SHP77 (cell line): ENCODE measurements around the gene FAM83F.
"Not testable (repeated sequence)": the region's sequence is repeated elsewhere in the genome, so short reads cannot be mapped to it uniquely, and the experiment has no call there.

ENCODE experiments used
- DNase-seq, 2 experiments: peaks; one replicate each; lab custom pipeline; 2025; lab: John Stamatoyannopoulos, UW

The FAM83F gene

DNA sequence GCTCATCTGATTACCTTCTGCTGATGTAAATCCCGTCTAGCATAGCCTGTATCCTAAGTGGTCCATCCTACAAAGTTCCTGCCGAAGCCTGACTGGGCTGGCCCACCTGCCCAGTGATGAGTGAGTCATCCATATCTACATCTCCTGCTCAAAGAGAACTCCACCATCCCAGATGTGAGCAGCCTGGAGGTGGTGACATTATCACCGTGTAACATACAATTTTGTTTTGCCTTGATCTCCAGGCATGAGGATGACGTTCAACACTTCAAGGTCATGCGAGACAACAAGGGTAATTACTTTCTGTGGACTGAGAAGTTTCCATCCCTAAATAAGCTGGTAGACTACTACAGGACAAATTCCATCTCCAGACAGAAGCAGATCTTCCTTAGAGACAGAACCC lies 29.0 kb upstream of the FAM83F start:
- DNase-seq: no peak

DNA sequence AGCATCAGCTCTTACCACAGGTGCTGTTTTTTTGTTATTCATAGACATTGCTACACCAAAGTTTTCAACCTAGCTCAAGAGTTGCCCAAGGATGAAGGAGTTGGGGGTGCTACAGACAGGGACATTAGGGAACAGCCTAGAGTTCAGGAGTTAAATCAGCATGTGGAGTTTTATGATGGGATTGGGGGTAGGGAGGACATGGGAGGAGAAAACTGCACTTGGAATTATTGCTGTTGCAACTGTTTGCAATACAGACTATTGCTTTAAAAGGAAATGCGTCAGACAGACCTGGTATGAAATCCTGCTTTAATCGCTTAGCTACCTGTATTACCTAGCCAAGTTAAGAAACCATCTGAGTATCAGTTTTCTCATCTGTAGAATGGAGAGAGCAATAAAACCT lies 28.3 kb upstream of the FAM83F start:
- DNase-seq: no peak

DNA sequence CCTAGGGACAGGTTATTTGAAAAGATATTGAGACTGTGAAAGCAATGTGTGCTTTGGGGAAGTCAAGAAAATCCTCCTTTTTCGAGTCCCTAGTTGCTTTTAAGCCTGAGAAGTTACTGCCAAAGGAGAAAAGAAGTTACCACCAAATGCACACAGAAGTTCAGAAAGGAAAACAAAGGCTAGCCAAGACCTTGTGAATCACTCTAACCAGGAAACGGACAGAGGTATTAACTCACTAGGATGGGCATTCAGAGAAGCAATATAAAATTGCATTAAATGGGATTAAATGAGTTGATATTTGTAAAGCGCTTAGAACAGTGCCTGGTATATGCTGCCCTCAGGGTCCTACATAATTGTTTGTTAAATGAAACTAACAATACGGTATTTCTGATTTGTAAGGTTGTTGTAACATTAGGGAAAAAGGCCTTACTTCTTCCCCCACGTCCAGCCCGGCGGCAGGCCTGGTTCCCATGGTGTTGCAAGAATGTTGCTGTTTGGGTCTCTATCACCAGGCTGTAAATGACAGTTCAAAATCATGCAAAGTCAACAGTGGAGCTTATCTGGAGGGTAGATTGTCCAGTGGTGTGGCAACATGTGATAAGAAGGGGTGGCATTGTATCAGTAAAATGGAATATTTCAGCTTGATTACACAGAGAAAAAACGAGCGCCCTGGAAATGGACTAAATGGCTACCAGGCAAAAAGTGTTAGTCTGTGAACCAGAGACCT lies 27.5 kb upstream of the FAM83F start:
- no peak for DNase-seq

DNA sequence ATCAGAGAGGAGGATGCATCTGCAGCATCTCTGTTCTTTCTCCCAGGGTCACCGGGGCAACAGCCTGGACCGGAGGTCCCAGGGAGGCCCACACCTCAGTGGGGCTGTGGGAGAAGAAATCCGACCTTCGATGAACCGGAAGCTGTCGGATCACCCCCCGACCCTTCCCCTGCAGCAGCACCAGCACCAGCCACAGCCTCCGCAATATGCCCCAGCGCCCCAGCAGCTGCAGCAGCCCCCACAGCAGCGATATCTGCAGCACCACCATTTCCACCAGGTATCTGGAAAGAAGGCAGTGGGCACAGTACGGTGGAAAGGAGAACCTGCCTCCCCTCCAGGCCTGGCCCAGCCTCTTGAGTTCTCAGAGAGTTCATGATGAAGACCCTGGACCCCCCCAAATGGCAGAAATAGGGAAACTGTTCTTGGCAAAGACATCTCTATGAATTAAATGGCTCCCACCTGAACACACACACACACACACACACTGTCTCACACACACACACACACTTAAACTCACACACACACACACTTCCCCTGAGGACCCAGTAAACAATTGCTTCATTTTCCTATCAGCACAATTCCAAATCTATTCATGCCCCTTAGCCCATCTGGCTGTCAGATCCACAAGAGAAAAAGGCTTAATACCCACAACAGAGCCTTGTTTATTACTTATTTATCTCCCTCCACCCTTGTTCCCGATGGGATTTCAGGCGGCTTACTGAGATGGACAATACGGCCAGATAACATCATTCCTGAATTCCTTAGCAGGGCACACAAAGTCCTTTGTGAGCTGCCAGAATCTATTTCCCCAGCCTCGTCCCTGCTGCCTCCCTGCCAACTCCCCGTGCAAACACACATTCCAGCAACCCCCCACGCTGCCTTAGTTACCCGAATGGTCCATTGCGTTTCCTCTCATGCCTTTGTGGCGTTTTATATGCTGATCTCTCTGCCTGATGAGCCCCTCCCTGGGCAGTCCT lies 26.5 kb upstream of the FAM83F start:
- DNase-seq: no peak

DNA sequence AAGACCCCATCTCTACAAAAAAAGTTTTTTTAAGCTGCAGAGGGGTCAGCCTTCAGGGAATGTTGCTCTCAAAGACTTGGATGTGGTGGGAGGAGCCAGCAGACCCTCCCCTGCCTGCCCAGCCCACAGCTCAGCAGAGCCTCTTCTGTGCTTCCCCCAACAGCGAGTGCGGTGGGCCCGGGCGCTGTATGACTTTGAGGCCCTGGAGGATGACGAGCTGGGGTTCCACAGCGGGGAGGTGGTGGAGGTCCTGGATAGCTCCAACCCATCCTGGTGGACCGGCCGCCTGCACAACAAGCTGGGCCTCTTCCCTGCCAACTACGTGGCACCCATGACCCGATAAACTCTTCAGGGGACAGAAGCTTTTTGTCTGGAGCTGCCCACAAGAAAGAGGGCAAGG lies 24.0 kb upstream of the FAM83F start:
- DNase-seq: no peak

DNA sequence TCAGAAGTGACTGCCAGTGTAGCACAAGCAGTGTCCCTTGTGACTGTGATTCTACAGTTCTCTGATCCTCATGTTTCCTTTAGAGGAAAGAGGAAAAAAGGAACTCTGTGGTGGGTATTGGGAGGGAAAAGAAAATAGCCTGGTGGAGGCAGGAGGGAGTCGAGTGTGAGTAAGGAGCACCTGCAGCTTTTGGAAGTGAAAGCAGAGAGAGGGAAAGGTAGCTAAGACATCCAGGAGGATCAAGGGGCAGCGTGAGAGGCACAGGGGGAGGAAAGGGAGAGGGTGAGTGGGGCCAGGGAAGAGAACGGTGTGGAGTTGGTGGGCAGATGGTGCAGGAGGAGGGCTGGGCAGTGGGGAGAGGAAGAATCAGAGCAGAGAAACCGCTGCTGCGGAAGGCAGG lies 22.1 kb upstream of the FAM83F start:
- DNase-seq: no peak

DNA sequence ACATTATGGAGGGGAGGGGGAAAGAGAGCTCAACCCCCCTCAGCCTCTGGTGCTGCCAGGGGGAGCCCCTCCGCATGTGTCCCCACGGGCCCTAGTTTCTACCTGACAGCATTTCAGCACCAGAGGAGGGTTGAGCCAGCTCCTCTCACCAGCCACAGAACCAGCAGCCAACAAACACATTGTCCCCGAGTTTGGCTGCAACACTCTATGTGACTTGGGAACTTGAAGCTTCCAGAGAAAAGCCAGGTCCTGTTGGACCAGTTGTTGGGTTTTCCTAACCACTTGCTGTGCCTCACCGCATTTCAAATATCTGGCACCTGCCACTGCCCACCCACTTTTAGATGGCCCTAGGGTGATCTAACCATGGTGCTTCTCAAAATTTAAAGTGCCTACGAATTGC lies 21.1 kb upstream of the FAM83F start:
- no peak for DNase-seq

DNA sequence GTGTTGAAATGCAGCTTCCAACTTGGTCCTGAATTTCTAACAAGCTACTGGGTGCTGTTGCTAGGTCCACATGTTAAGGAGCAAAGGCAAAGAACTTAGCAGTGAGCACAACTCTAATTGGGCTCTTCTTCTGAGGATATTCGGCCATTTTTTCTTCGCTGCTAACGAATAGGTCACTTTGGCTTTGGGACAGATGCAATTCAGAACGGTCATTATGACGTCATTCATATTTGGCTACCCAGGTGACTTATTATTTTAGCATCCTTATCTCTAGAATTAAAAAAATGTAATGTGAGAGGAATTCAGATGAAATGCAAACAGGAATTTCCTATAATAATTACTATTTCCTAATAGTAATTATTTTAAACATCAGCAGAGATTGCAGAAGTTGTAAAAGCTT lies 20.7 kb upstream of the FAM83F start:
- no peak for DNase-seq

DNA sequence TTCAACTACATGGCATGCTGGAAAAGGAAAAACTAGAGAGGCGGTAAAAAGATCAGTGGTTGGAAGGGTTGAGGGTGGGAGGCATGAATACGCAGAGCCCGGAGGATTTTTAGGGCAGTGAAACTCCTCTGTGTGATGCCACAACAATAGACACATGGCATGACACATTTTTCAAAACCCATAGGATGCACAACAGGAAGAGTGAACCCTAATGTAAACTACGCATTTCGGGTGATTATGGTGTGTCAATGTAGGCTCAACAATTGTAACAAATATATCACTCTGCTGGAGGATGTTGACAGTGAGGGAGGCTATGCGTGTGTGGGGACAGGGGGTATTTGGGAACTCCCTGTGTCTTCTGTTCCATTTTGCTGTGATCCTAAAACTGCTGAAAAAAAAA lies 15.7 kb upstream of the FAM83F start:
- no peak for DNase-seq

DNA sequence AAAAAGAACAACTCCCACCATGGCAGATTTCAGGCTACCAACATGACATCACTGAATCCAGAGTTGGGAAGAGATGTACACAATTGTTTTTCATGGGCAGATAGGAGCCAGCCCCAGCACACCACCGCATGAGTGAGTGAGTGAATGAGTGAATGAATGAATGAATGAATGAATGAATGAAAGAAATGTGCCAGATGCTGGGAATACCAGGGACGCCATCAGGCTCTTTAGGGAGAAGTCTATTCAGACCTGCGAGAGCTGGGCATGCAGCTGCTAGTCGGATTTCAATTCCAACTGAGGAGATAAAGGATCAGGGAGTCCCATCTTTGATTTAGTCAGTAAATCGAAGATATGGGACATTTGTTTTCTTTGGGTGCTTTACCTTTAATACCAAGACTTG lies 15.3 kb upstream of the FAM83F start:
- no peak for DNase-seq

DNA sequence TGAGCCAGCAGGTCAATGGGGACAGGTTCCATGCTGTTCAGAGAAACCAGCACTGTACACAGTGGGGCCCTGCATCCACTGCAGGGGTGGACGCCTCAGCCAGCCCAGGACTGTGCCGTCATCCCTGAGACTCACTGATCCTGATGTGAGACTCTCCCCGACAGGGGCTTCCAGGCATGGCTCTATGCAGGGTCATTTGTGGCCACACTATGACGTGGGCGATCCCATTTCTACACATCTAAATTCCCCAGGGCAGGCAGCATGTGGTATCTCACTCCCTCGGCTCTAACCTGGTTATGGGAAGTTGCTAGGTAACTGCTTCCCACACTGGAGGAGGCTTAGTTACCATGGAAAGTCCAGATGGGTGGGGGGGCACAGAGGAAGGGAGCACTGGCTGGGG lies 14.2 kb upstream of the FAM83F start:
- DNase-seq: no peak

DNA sequence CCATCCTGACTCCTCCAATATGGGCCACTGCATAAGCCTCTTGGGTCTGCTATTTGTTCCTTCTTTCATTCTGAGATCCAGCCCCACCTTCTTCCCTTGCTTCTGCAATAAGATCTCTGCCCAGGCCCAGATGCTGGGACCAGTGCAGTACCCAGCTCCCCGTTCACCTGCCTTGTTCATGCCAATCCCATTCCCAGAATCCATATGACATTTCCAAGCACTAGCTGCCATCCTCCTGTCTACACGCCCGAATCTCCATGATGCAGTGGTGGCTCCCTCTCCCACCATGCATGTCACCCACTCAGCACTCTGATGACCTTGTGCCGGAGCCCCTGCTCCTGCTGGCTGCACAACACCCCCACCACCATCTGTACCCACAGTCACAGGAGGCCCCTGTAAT lies 11.4 kb upstream of the FAM83F start:
- no peak for DNase-seq

DNA sequence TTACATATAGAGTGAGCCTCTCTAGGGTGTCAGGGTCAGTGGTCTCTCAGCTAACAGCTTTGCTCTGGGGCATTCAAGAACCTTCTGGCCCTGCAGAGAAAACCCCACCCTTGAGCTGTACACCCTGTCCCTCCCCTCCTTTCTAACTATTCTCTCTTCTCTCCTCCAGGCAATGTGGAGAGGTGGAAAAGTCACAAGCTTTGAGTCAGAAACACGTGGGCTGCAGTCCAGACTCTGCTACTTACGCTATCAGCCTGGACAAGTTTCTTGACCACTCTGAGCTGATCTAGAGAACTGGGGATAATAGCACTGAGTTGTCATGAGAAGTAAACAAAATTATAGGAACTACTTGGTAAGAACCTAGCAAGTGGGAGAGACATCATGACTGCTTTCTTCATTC lies 10.7 kb upstream of the FAM83F start:
- DNase-seq: no peak

DNA sequence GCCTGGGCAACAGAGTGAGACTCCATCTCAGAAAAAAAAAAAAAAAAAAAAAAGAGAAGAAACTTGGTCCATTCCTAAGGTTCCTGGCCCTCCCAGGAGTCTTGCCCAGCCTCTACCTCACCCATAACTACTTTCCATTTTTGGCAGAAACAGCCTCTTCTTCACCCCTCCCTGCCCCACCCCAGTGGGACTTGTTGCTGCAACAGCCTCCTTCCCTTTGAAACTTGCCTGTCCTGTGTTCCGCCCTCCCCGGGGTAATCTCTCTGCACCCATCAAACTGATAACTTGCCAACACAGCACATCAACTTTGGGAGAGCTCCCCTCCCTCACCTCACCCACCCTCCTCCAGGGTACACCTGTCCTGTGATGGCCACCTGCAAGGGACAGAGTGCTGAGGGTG lies 10.0 kb upstream of the FAM83F start:
- DNase-seq: no peak

DNA sequence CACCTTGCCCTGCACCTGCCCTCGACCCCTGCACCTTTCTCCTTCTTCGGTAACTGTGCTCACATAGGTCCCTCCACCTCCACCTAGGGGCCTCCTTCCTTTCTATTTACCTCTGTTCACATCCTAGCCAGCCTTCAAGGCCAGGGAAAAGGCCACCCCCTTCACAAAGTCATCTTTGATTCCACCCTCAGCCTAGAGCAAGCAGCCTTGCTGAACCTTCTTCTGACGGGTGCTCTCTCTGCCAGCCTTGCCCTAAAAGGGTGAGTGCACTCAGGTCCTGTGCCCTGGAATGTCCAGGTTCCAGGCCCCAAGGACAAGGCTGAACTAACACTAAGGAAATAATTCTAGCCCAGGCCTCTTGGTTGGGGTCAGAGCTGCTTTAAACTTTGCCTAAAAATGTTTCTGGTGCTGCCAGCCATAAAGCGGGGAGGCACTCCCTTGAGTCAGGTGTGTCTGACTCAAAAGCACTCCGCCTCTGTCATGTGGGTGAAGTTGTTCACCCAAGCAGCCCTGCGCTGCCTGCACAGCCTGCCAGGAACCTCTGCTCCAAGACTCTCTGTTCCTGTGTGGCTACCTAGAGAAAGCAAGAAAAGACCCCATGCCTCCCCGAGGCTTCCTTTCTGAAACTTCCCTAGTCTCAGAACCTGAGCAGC lies 9.2 kb upstream of the FAM83F start:
- no peak for DNase-seq

DNA sequence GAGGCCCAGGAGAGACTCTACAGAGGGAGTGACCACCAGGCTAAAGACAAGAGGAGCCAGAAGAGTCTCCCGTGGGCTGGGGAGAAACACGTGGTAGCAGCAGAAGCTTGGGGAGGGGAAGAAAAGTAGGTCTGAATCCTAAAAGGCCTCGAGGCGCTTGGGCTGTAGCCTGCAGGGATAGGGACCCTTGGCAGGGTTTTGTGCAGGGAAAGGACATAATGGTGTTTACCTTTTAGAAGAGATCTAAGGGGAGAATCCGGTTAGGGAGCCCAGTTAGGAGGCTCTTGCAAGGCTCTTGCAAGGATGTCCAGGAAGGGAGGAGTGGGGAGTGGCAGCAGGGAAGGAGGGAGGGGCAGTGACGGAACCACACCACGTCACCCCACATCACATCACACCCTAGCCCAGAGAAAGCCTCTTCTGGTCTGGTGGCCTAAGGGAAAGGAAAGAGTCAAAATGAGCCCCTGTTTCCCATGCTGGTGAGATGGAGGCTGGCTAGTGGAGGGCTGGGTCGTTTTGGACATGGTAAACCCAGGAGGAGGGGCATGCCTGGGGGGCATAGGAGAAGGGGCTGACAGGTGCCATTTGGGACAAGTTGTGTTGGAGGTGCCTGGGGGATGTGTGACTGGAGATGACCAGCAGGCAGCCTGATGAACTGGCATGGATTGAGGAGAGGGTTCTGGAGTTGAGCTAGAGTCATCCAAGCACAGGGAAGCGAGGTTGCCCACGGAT lies 6.2 kb upstream of the FAM83F start:
- DNase-seq: no peak

DNA sequence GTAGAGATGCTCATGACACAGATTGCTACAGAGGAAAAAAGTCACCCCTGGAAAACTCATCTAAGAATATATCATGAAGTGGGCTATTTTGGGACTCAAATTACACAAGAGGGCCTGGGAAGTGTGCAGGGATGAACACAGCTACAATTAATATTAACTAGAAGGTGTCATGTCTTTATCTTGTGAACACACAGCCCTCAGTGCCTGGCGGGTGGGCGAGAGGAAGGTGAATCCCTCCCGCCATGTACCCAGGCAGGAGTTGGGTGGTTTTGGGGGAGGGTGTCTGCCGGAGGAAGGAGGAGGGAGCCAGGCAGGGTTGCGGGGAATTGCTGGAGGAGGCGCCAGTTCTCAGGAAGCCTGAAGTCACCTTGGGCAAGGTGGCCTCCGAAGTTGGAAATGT lies 5.1 kb upstream of the FAM83F start:
- DNase-seq: no peak

DNA sequence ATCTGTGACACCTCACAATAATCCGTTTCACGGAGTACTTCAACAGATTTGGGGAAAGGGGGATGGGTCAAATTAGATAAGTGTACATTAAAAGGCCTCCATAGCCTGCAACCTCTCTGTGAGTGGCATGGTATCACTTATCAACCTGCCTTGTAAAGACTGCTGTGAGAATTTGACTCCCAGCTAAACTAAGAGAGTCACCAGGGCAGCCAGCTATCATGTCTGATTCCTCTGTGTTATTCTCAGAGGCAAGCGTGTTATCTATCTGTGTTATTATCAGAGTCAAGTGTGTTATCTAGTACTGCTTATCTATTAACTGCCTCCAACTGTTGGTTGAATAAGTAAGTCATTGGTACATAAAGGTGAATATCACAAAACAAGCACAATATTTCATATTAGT lies 4.1 kb upstream of the FAM83F start:
- DNase-seq: no peak

DNA sequence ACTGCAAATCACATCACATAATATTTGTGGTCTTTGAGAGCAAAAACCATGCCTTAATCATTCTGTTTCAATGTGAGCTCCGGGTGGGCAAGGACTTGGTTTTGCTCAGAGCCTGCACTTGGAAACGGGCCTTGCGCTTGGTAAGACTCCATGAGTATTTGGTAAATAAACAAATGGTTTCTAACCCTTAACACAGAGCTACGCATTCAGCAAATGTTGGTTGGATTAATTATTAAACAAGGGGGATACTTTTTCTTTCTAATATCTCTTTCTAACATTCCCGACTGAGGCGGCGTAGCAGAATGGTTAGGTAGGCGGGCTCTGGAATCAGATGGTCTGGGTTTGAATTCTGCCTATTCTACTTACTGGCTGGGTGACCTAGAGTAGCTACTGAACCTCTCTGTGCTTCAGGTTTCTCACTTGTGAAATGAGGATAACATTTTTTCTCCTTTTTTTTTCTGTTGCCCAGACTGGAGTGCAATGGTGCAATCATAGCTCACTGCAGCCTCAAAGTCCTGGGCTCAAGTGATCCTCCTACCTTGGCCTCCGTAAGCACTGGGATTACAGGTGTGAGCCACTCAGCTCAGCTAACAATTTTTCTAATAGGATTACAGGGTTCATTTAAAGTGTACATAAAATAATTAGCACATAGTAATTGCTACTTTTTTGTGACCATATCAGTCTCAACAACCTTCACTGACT lies 3.4 kb upstream of the FAM83F start:
- DNase-seq: no peak

DNA sequence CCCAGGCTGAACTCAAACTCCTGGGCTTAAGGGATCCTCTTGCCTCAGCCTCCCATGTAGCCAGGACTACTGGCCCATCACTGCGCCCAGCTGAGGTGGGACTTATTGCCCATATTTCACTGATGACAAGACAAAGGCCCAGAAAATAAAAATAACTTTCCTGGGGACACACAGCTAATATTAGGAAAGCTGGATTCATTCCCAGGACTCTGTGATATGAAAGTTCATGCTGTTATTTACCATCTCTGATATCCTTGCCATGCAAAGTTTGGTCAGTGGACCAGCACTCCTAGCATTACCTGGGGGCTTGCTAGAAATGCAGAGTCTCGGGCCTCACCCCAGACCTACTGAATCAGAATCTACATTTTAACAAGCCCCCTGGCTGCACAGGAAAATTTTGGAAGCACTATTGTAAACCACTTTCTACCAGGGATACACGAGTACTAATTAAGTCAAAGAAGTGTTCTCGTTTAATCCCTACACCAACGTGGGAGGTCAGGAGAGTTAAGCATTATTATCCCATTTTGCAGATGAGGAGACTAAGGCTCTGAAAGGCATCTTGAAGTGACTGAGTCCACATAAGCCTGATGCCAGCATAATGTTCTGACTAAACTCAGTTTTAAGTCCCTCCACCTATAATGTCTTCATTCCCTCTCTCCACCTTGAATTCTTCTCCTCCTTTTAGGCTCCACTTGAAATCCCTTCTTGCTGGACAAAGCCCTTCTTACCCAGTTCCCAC lies 2.5 kb upstream of the FAM83F start:
- DNase-seq: no peak

DNA sequence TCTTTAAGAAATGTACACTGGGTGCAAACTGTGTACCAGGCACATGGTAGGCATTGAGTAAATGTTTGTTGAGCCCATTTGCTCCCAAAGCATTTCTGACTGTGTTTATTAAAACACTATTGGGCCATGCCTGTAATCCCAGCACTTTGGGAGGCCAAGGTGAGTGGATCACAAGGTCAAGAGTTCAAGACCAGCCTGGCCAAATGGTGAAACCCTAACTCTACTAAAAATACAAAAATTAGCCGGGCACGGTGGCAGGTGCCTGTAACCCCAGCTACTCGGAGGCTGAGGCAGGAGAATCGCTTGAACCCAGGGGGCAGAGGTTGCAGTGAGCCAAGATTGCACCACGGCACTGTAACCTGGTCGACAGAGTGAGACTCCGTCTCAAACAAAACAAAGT lies 1.9 kb upstream of the FAM83F start:
- not testable (repeated sequence) for DNase-seq
